GM21447 (cell line): ENCODE measurements around the gene NALCN.

Experiments used
- ATAC-seq: cut with Tn5 transposase; IDR thresholded peaks from one replicate; pipeline ENCODE4 v1.9.1; 2021; ENCODE audit not compliant: unreplicated experiment

The NALCN gene

DNA sequence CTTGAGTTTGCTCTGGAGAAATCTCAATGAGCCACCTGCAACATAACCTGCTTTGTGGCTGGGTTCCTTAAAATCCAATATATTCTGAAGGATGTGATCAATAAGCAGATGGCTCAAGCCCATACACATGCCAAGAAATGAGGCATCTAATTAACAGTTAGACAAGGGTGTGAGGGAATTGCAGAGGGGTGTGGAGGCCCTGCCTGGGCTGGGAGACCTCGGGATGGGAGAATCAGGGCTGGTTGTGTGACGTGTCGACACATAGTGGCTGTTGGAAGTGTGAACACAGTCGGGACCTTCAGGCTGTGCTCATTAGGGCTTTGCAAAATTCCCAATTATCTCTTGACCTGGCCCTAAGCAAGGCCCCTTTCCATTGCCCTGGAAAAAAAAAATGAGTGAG is 379.8 kb downstream of the NALCN start:
- ATAC-seq = no peak

DNA sequence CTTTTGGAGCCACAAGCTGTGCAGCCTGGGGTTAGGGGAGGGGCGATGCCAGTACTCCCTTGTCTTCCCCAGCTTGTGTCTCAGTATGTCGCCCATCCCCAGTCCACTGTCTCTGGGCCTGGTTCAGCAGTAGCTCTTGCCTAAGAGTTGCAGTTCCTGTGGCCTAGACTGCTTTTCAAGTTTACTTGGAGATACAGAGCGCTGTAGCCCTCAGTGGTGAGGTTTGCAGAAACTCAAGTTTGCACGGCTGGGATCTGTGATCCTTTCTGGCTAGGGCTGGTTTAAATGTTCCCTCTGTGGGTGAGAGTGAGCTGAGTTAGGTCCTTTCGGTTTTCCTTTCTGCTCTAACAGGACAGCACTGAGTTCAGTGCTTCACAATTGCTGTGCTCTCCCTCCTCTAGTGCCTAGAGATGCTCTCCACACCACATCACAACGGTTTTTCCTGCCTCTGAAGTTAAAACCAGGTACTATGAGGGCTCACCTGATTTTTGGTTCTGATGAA is 381.1 kb downstream of the NALCN start:
- ATAC-seq = no peak

- ATAC-seq = no peak
Observed at GRCh38 chr13:101026736-101027398, 389.4 kb downstream of the NALCN start.

DNA sequence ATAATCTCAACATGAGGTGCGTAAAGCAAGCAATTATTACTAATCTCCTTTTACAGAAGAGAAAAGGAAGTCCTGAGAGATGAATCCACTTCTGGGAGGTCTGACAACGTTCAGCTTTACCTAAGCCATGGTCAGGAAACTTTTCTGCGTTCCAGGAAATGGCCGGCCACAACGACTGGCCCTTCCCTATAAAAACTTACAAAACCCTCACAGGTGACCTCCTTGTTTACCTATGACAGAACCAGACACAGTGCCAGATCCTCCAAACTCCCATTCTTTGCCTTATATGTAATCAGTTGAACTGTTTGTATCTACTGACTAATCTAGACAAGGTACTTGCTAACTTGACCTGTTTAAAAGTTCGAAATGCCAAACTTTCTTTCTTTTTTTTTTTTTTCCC is 390.0 kb downstream of the NALCN start:
- ATAC-seq = no peak

DNA sequence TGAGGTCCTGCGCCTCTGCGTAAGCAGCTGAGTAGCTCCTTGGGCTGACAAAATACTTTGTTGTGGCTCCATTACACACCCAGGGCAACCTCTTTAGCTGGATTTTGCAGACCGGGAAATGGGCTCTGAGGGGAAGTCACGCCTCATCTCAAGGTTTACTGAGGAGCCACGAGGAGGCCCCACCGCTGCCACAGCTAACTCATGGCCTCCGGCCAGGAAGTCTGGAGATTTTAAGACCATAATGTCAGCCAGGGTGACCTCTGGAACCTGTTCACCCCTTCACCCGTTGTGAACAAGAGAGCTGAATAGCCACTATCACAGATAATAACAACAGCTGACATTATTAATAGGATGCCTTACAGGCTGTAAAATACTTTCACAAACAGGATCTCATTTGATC is 390.4 kb downstream of the NALCN start:
- ATAC-seq = no peak

GRCh38 chr13:101025519-101025918 is 390.8 kb downstream of the NALCN start:
- no peak for ATAC-seq

- no peak for ATAC-seq
Observed at GRCh38 chr13:101019126-101019525, 397.2 kb downstream of the NALCN start.

GRCh38 chr13:101018720-101019119 is 397.6 kb downstream of the NALCN start:
- no peak for ATAC-seq

DNA sequence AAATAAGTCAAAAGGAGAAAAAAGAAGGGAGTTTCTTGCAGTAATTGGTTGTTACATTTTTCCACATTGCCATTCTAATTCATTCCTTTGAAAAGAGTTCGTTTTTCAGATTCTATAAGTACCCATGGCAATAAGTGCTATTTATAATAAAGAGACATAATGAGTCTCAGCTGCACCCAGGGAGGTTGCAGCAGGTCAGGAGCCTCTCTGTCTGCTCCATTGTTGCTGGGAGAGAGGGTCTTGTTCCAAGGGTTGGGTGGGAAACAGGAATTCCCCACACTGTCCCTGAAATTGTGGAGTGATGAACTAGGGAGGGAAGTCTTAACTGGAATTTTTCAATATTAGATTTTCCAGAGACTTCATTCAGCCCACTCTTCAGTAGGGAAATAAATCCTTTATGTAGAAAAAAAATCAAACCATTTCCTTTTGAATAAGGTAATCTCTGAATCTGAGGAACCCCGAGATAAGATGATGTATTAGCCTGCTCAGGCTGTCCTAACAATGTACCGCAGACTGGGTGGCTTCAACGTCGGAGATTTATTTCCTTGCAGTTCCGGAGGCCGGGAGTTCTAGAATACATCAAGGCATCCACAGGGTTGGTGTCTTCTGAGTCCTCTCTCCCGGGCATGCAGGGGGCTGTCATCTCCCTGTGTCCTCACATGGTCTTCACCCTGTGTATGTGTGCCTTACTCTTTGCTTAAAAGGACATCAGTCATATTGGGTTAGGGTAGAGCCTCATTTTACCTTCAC is 399.0 kb downstream of the NALCN start:
- ATAC-seq = no peak

- no peak for ATAC-seq
Observed at GRCh38 chr13:101016475-101016874, 399.8 kb downstream of the NALCN start.

GRCh38 chr13:101013245-101013644 is 403.1 kb downstream of the NALCN start:
- no peak for ATAC-seq

GRCh38 chr13:101010100-101010499 is 406.2 kb downstream of the NALCN start:
- ATAC-seq = no peak

GRCh38 chr13:101007245-101007644 is 409.1 kb downstream of the NALCN start:
- ATAC-seq = no peak
